Hepatocyte (in vitro differentiated cells): Measurements from ENCODE around the gene VWA8.

Source experiments
- CTCF ChIP-seq: fragments of 200-600 bp; sonication (generic); IDR thresholded peaks from 2 replicates; pipeline ENCODE4 v1.5.1; 2016; ENCODE audit warnings: antibody characterized with exemption, mild to moderate bottlenecking; ENCODE audit not compliant: poor library complexity
- EZH2phosphoT487 ChIP-seq: fragments of 200-600 bp; sonication (generic); IDR thresholded peaks from one replicate; pipeline ENCODE4 v1.6.1; 2018; ENCODE audit warnings: antibody characterized with exemption, mild to moderate bottlenecking, low read depth, moderate library complexity; ENCODE audit not compliant: unreplicated experiment, severe bottlenecking

GRCh38 chr13:41613471-41613870 is 347.4 kb downstream of the VWA8 start:
- TF ChIP-seq CTCF (no peak), EZH2phosphoT487 (no peak)
